ENCODE results near the gene TLCD5.
A peak's percentile ranks its signal among the peaks of the same experiment; 100 is the strongest.

TLCD5 gene

GRCh38 chr11:120306519-120307242 lies 18.4 kb upstream of the TLCD5 start:
- peak; percentile 66 for DNase-seq (ENCODE audit: extremely low read depth, low read depth)
- peak; percentile 81 for TF ChIP-seq CTCF (IDR thresholded peaks at IDR 0.05; ENCODE audit: low read depth, low read length, missing control alignments)
- no peak overlapping the region for H3K4me3 ChIP-seq (replicated peaks; ENCODE audit: low read depth, low read length)

- no peak for DNase-seq (ENCODE audit: extremely low read depth, low read depth)
- no peak for TF ChIP-seq CTCF (IDR thresholded peaks at IDR 0.05; ENCODE audit: low read depth, low read length, missing control alignments)
- H3K4me3 ChIP-seq (replicated peaks; ENCODE audit: low read depth, low read length), result no peak overlapping the region
These were observed 17.6 kb upstream of the TLCD5 start for GRCh38 chr11:120307476-120307875.

DNA sequence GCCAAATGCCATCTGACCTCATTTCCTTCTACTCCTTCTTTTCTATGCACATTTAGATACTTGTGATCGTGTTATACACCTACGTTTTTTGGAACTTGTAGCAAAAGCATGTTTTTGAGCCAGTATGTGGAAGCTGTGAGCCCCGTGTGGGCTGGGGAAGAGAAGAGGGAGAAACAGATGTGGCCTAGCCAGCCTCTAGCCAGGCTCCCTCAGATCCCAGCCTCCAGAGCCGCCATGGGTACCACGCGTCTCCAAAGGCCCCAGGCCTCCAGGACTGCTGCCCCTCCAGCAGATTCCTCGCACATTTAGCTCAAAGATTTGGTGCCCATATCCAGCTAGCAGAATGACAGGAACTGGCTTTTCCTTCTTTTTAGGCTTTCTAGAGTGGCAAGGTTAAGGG lies 17.0 kb upstream of the TLCD5 start:
- no peak for TF ChIP-seq CTCF (IDR thresholded peaks at IDR 0.05; ENCODE audit: low read depth, low read length, missing control alignments)
- no peak for DNase-seq (ENCODE audit: extremely low read depth, low read depth)
- H3K4me3 ChIP-seq (replicated peaks; ENCODE audit: low read depth, low read length), result no peak overlapping the region

DNA sequence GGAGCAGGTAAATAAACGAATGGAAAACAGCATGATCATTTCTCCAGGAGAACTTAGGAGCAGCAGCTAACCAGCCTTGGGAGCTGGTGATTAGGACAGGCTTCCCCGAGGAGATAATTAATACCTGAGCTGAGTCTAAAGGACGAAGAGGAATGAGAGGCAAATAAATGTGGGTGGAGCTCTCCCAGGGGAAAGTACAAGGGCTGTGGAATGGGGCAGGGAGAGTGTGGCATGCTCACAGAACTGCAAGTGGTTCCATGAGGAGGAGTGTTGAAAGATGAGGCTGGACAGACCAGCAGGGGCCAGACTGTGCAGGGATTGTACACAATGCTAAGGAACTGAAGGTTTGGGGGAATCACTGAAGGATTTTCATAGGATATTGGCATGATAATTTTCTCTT lies 14.2 kb upstream of the TLCD5 start:
- H3K4me3 ChIP-seq (replicated peaks; ENCODE audit: low read depth, low read length), result no peak overlapping the region
- DNase-seq (ENCODE audit: extremely low read depth, low read depth), result no peak
- TF ChIP-seq CTCF (IDR thresholded peaks at IDR 0.05; ENCODE audit: low read depth, low read length, missing control alignments), result no peak

- no peak overlapping the region for H3K4me3 ChIP-seq (replicated peaks; ENCODE audit: low read depth, low read length)
- no peak for TF ChIP-seq CTCF (IDR thresholded peaks at IDR 0.05; ENCODE audit: low read depth, low read length, missing control alignments)
- DNase-seq (ENCODE audit: extremely low read depth, low read depth), result no peak
These were observed 10.2 kb upstream of the TLCD5 start for GRCh38 chr11:120314861-120315260.

GRCh38 chr11:120316880-120317688 lies 8.0 kb upstream of the TLCD5 start:
- no peak for TF ChIP-seq CTCF (IDR thresholded peaks at IDR 0.05; ENCODE audit: low read depth, low read length, missing control alignments)
- DNase-seq (ENCODE audit: extremely low read depth, low read depth), result no peak

More at GRCh38 chr11:120316880-120317688, 8.0 kb upstream of the TLCD5 start:
- no peak overlapping the region for H3K4me3 ChIP-seq (replicated peaks; ENCODE audit: low read depth, low read length)
